Spleen (tissue), 11 donors: ENCODE measurements around the gene HES1. TPM values are rescaled to one million over a fixed set of nuclear protein-coding genes. Genes with fewer than 3 reads are reported as not detected.

Source experiments
- DNase-seq: peaks from one replicate; pipeline ENCODE4 v3.0.0-alpha.2; 2020
- H3K27ac ChIP-seq, 8 donors: fragments of 200-600 bp; sonication (generic) in 7 of 8; 1 replicate in 4 of 8; 2 replicates in 4 of 8; pipeline versions ENCODE4 v1.5.0 to v1.8.0; 2016 to 2021; ENCODE audit warnings: inconsistent platforms in 4 of 8, mild to moderate bottlenecking in 4 of 8, moderate library complexity in 1 of 8
- H3K27me3 ChIP-seq, 7 donors: fragments of 200-600 bp; sonication (generic) in 6 of 7; replicated peaks in 1 of 7; 1 replicate in 4 of 7; 2 replicates in 3 of 7; pipeline versions ENCODE4 v1.5.0 to v1.8.0; 2016 to 2021; ENCODE audit warnings: inconsistent platforms in 3 of 7, mild to moderate bottlenecking in 1 of 7
- H3K36me3 ChIP-seq, 6 donors: fragments of 200-600 bp; sonication (generic) in 5 of 6; 1 replicate in 4 of 6; 2 replicates in 2 of 6; pipeline versions ENCODE4 v1.5.0 to v1.8.0; 2016 to 2021; ENCODE audit warnings: inconsistent platforms in 2 of 6
- H3K4me1 ChIP-seq, 6 donors: fragments of 200-600 bp; sonication (generic) in 5 of 6; 1 replicate in 3 of 6; 2 replicates in 3 of 6; pipeline versions ENCODE4 v1.5.0 to v1.8.0; 2016 to 2021; ENCODE audit warnings: inconsistent platforms in 3 of 6
- H3K4me3 ChIP-seq, 8 donors: fragments of 200-600 bp; sonication (generic) in 7 of 8; 1 replicate in 4 of 8; 2 replicates in 4 of 8; pipeline versions ENCODE4 v1.5.0 to v1.8.0; 2016 to 2021; ENCODE audit warnings: inconsistent platforms in 4 of 8, mild to moderate bottlenecking in 4 of 8, moderate library complexity in 2 of 8
- H3K9me3 ChIP-seq, 8 donors: fragments of 200-600 bp; sonication (generic) in 7 of 8; 1 replicate in 4 of 8; 2 replicates in 4 of 8; pipeline versions ENCODE4 v1.5.0 to v1.8.0; 2016 to 2021; ENCODE audit warnings: inconsistent platforms in 4 of 8
- CTCF ChIP-seq, 11 experiments: fragments of 200-600 bp in 7 of 11; fragments of 450-650 bp in 4 of 11; sonication (generic) in 4 of 11; IDR thresholded peaks in 8 of 11; conservative IDR thresholded peaks in 3 of 11; 1 replicate in 7 of 11; 2 replicates in 4 of 11; pipeline versions ENCODE4 v1.4.0 to v1.8.0; 2016 to 2021; ENCODE audit warnings: antibody characterized with exemption in 11 of 11, inconsistent platforms in 4 of 11, mild to moderate bottlenecking in 1 of 11
- POLR2A ChIP-seq, 3 donors: fragments of 450-650 bp; IDR thresholded peaks; one replicate each; pipeline ENCODE4 v1.5.1; 2017; ENCODE audit warnings: antibody characterized with exemption in 3 of 3, mild to moderate bottlenecking in 1 of 3
- POLR2AphosphoS5 ChIP-seq, 3 donors: sonication (generic); formaldehyde crosslinking; IDR thresholded peaks; one replicate each; pipeline ENCODE4 v1.5.1; 2017; ENCODE audit warnings: antibody characterized with exemption in 3 of 3
- WGBS, 5 donors: extraction: QIAGEN DNeasy Blood & Tissue Kit in 3 of 5; methylation state at CpG; one replicate each; pipeline versions ENCODE4 v1.1.5 to v1.1.7; 2013 to 2018; 5-methylcytosine and 5-hydroxymethylcytosine counted together
- intact Hi-C: fragments of 100-400 bp; cut with DNase I; formaldehyde crosslinking; loops from one replicate; pipeline ENCODE4 v1.15.0; 2023; ENCODE audit warnings: low total_unique reads
- polyA plus RNA-seq, 3 donors: library from polyadenylated mRNA; stranded (reverse); fragments of 200-250 nt; gene quantifications; one replicate each; pipeline ENCODE4 v1.2.1, GENCODE V29; 2013
- total RNA-seq, 7 donors: library from RNA; depleted of rRNA in 3 of 7; stranded (reverse); fragments of >200 nt in 3 of 7; fragmentation: NEBNext Ultra II Directional in 4 of 7; extraction: Animal tissue kit (Norgen Biotek cat#: 25700) in 4 of 7; gene quantifications; one replicate each; pipeline versions ENCODE4 v1.1.0 to v1.2.1, GENCODE V29; 2016 to 2021
- donor health status: healthy with polysubstance abuse.
- donor health status: DM: no; HTN: no; CAD: no; lungs with moderate emphysema.
- donor health status: DM: no; HTN: no; CAD: no.
- donor health status: Bipolar disorder and iron deficiency.
- donor health status: healthy.
- donor health status: DM: no; HTN: no; CAD: no.
- donor health status: DM: yes; HTN: yes; CAD: no.

HES1 gene
- total and polyA plus RNA-seq, 10 donors, result 17.7 to 59.6 (median 40.0) TPM

- WGBS, 5 donors, result 73 to 90% (median 86%) methylated on average over 11 of the region's 11 CpGs
- Histone ChIP-seq H3K4me3 (no peak overlapping the region), H3K9me3 (no peaks in the 10 kb centered on the region), H3K36me3 (no peaks in the 10 kb centered on the region), H3K27ac (no peak overlapping the region), H3K4me1 (peaks cover 0 to 15% (median 8%) of the 10 kb centered on the region in 6 donors), H3K27me3 (peaks cover 0 to 9% (median 0%) of the 10 kb centered on the region in 7 donors)
- no peak for TF ChIP-seq POLR2AphosphoS5 (IDR thresholded peaks at IDR 0.05)
- TF ChIP-seq CTCF (IDR thresholded peaks at IDR 0.05 in 8 of 11, conservative IDR thresholded peaks at IDR 0.05 in 3 of 11), result no peak
- TF ChIP-seq POLR2A (IDR thresholded peaks at IDR 0.05), result no peak
- DNase-seq, result no peak
- intact Hi-C loops, result no loop called here
Measured at GRCh38 chr3:194181612-194182529, 45.9 kb downstream of the HES1 start.

GRCh38 chr3:194183271-194183670, 47.3 kb downstream of the HES1 start:
- no peak for TF ChIP-seq POLR2AphosphoS5 (IDR thresholded peaks at IDR 0.05)
- no peak for TF ChIP-seq CTCF (IDR thresholded peaks at IDR 0.05 in 8 of 11, conservative IDR thresholded peaks at IDR 0.05 in 3 of 11)
- TF ChIP-seq POLR2A (IDR thresholded peaks at IDR 0.05), result no peak
- intact Hi-C loops, result no loop called here
- Histone ChIP-seq H3K4me1 (peaks cover 0 to 6% (median under 1%) of the 10 kb centered on the region in 6 donors), H3K36me3 (no peaks in the 10 kb centered on the region), H3K9me3 (no peaks in the 10 kb centered on the region), H3K4me3 (no peak overlapping the region), H3K27me3 (peaks cover 0 to 12% (median 0%) of the 10 kb centered on the region in 7 donors), H3K27ac (no peak overlapping the region)
- 79 to 94% (median 90%) methylated on average over 4 of the region's 4 CpGs for WGBS, 5 donors
- DNase-seq, result no peak

- Histone ChIP-seq H3K36me3 (no peaks in the 10 kb centered on the region), H3K4me3 (no peak overlapping the region), H3K4me1 (peaks cover 0 to 12% (median 10%) of the 10 kb centered on the region in 6 donors), H3K27ac (no peak overlapping the region), H3K27me3 (peaks cover 0 to 12% (median 0%) of the 10 kb centered on the region in 7 donors), H3K9me3 (no peaks in the 10 kb centered on the region)
- TF ChIP-seq POLR2AphosphoS5 (IDR thresholded peaks at IDR 0.05) (no peak), POLR2A (IDR thresholded peaks at IDR 0.05) (no peak)
- DNase-seq, result no peak
- 81 to 93% (median 91%) methylated on average over 4 of the region's 4 CpGs for WGBS, 5 donors
- intact Hi-C loops, result no loop called here
Measured at GRCh38 chr3:194184265-194184751, 48.4 kb downstream of the HES1 start.

- no peak for TF ChIP-seq CTCF (IDR thresholded peaks at IDR 0.05 in 8 of 11, conservative IDR thresholded peaks at IDR 0.05 in 3 of 11)
- no peak for TF ChIP-seq POLR2AphosphoS5 (IDR thresholded peaks at IDR 0.05)
- no peak for TF ChIP-seq POLR2A (IDR thresholded peaks at IDR 0.05)
- Histone ChIP-seq H3K4me3 (no peak overlapping the region), H3K27ac (no peak overlapping the region), H3K36me3 (no peaks in the 10 kb centered on the region), H3K27me3 (peaks cover 0 to 12% (median 0%) of the 10 kb centered on the region in 7 donors), H3K9me3 (no peaks in the 10 kb centered on the region), H3K4me1 (peaks cover 0 to 17% (median 11%) of the 10 kb centered on the region in 6 donors)
- intact Hi-C loops, result no loop called here
- 82 to 100% (median 87%) methylated on average over 1 of the region's 1 CpG for WGBS, 5 donors
- DNase-seq, result no peak
Measured at GRCh38 chr3:194184801-194185200, 48.9 kb downstream of the HES1 start.
